ENCODE data around the gene RDH13.

- TF ChIP-seq CTCF (conservative IDR thresholded peaks at IDR 0.05; ENCODE audit: low read length) (no peak), EZH2phosphoT487 (IDR thresholded peaks at IDR 0.05; ENCODE audit: borderline replicate concordance) (no peak)
Observed at GRCh38 chr19:55083004-55083850, 20.3 kb upstream of the RDH13 start.
